Mucosa of descending colon (tissue), 3 donors: ENCODE measurements around the gene NKX1-1. TPM values are rescaled to one million over a fixed set of nuclear protein-coding genes. Genes with fewer than 3 reads are reported as not detected.
A peak's percentile ranks its signal among the peaks of the same experiment; 100 is the strongest.

Experiments used
- ATAC-seq: fragments of 200-7000 bp; cut with Tn5 transposase; one replicate; pipeline ENCODE4 v1.9.1; 2020; ENCODE audit warnings: mild to moderate bottlenecking, moderate library complexity
- DNase-seq, 3 donors: peaks; one replicate each; pipeline ENCODE4 v3.0.0-alpha.2; 2020
- H3K36me3 ChIP-seq: fragments of 200-600 bp; one replicate; pipeline ENCODE4 v1.8.0; 2021; ENCODE audit warnings: low read depth, mild to moderate bottlenecking
- H3K4me1 ChIP-seq: fragments of 200-600 bp; one replicate; pipeline ENCODE4 v1.8.0; 2021; ENCODE audit warnings: low read depth, mild to moderate bottlenecking
- H3K4me3 ChIP-seq: fragments of 200-600 bp; one replicate; pipeline ENCODE4 v1.8.0; 2021; ENCODE audit warnings: mild to moderate bottlenecking
- H3K9me3 ChIP-seq: fragments of 200-600 bp; one replicate; pipeline ENCODE4 v1.8.0; 2021; ENCODE audit warnings: mild to moderate bottlenecking
- CTCF ChIP-seq: fragments of 200-600 bp; IDR thresholded peaks from one replicate; pipeline ENCODE4 v1.8.0; 2022; ENCODE audit warnings: antibody characterized with exemption, mild to moderate bottlenecking
- intact Hi-C, 2 donors: fragments of 100-400 bp; cut with DNase I in 1 of 2; cut with micrococcal nuclease in 1 of 2; formaldehyde crosslinking; loops; one replicate each; pipeline versions ENCODE4 v1.11.0 to v1.11.1; 2022; cut with DNase I, micrococcal nuclease
- total RNA-seq, 3 donors: library from RNA; stranded (reverse); fragmentation: NEBNext Ultra II Directional in 2 of 3; extraction: Animal tissue kit (Norgen Biotek cat#: 25700) in 2 of 3; gene quantifications; one replicate each; pipeline versions ENCODE4 v1.2.1 to v1.2.4, GENCODE V29; 2021 to 2023
- donor health status: DM: no; HTN: no; CAD: no; lungs with moderate emphysema.
- donor health status: DM: no; HTN: no; CAD: no.
- donor health status: DM: no; HTN: yes; CAD: no.

Gene NKX1-1
- total RNA-seq, 3 donors from 2014 or later = not detected

GRCh38 chr4:1411436-1412375, 5.5 kb upstream of the NKX1-1 start:
- no peak for TF ChIP-seq CTCF
- DNase-seq (no peak), ATAC-seq (no peak)
- Histone ChIP-seq H3K4me3 (no peak overlapping the region), H3K4me1 (no peaks in the 10 kb centered on the region), H3K36me3 (no peaks in the 10 kb centered on the region), H3K9me3 (no peaks in the 10 kb centered on the region)
- intact Hi-C loops = no loop called here

- intact Hi-C loops = no loop called here
- Histone ChIP-seq H3K9me3 (no peaks in the 10 kb centered on the region), H3K36me3 (no peaks in the 10 kb centered on the region), H3K4me1 (no peaks in the 10 kb centered on the region), H3K4me3 (no peak overlapping the region)
- no peak for TF ChIP-seq CTCF
- DNase-seq = peak in 2 of 3 donors; percentile 26 to 40
- peak; percentile 58 for ATAC-seq
These were observed 4.5 kb upstream of the NKX1-1 start for GRCh38 chr4:1410491-1411325.

- DNase-seq (no peak), ATAC-seq (no peak)
- H3K9me3 ChIP-seq = no peaks in the 10 kb centered on the region
- H3K4me1 ChIP-seq = no peaks in the 10 kb centered on the region
- H3K4me3 ChIP-seq = no peak overlapping the region
- intact Hi-C loops = no loop called here
- H3K36me3 ChIP-seq = no peaks in the 10 kb centered on the region
- TF ChIP-seq CTCF = no peak
These were observed 3.5 kb upstream of the NKX1-1 start for GRCh38 chr4:1409491-1410425.

GRCh38 chr4:1409079-1409478, 2.8 kb upstream of the NKX1-1 start:
- Histone ChIP-seq H3K4me1 (no peaks in the 10 kb centered on the region), H3K36me3 (no peaks in the 10 kb centered on the region), H3K9me3 (no peaks in the 10 kb centered on the region), H3K4me3 (no peak overlapping the region)
- no peak for ATAC-seq
- no peak for DNase-seq
- TF ChIP-seq CTCF = no peak
- intact Hi-C loops = no loop called here

- H3K36me3 ChIP-seq = no peaks in the 10 kb centered on the region
- no peaks in the 10 kb centered on the region for H3K4me1 ChIP-seq
- no peak overlapping the region for H3K4me3 ChIP-seq
- intact Hi-C loops = no loop called here
- DNase-seq (no peak), ATAC-seq (no peak)
- no peak for TF ChIP-seq CTCF
- no peaks in the 10 kb centered on the region for H3K9me3 ChIP-seq
These were observed 2.2 kb upstream of the NKX1-1 start for GRCh38 chr4:1408418-1408817.
